GM21526 (cell line): ENCODE data around the gene IMPG1.
"Not testable (repeated sequence)": the region's sequence is repeated elsewhere in the genome, so short reads cannot be mapped to it uniquely, and the experiment has no call there.

Experiments
- ATAC-seq: cut with Tn5 transposase; IDR thresholded peaks from one replicate; pipeline ENCODE4 v1.9.1; 2021; ENCODE audit warnings: moderate library complexity; ENCODE audit not compliant: unreplicated experiment, low FRiP score

Gene IMPG1

GRCh38 chr6:75952128-75952527, 120.3 kb downstream of the IMPG1 start:
- no peak for ATAC-seq

DNA sequence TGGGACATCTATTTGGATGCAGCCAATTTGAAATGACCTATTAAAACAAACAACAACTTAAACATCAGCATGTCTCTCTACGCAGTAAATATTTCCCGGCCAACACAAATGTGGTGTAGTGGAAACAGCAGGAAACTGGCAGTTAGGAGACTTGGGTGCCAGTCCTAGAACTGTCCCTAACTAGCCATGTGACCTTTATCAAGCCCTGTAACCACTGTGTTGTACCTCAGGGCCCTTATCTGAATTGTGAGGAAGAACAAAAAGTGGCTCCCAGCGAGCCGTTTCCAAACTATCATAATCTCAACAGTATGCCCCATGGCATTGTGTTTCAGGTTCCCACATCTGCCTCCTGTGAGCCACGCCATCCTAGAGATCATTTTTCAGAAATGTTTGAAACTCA, 124.5 kb downstream of the IMPG1 start:
- no peak for ATAC-seq

GRCh38 chr6:75946146-75946831, 126.2 kb downstream of the IMPG1 start:
- peak; percentile 53 for ATAC-seq

DNA sequence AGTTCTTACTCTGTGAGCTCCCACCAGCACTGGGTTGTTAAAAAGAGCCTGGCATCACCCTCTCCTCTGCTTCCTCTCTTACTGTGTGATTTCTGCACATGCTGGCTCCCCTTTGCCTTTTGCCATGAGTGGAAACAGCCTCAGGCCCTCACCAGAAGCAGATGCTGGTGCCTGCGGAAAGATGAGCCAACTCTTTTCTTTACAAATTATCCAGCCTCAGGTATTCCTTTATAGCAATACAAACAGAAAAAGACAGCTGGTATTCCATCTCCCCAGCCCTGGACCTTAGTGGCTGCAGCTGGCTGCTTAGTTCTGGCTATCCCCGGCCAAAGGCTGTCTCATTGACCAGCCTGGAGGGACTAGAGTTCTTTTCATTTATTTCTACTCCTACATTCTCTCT, 129.1 kb downstream of the IMPG1 start:
- no peak for ATAC-seq

- no peak for ATAC-seq
These were observed 131.0 kb downstream of the IMPG1 start for GRCh38 chr6:75941509-75941908.

- no peak for ATAC-seq
These were observed 131.9 kb downstream of the IMPG1 start for GRCh38 chr6:75940564-75940963.

DNA sequence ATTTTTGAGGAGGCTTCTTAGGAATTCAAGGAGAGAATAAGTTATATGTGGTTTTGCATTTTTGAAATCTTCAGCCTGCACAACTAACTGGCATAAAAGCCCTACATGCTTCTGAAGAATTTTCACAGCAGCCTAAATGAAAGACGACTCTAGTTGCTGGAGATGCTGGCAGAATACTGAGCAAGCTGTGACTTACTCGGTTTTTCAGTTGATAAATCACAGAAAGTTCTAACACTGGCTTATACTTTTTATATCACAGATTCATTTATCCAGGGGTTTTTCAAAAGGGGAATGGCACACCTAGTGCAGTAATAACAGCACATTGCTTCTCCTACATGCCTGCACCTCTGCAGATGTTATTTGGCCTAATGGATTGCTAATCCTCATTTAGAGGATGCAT, 134.6 kb downstream of the IMPG1 start:
- ATAC-seq, result no peak

GRCh38 chr6:75936682-75937081, 135.8 kb downstream of the IMPG1 start:
- no peak for ATAC-seq

- no peak for ATAC-seq
These were observed 137.0 kb downstream of the IMPG1 start for GRCh38 chr6:75935473-75935793.

- ATAC-seq, result peak; percentile 82
These were observed 137.6 kb downstream of the IMPG1 start for GRCh38 chr6:75934643-75935472.

DNA sequence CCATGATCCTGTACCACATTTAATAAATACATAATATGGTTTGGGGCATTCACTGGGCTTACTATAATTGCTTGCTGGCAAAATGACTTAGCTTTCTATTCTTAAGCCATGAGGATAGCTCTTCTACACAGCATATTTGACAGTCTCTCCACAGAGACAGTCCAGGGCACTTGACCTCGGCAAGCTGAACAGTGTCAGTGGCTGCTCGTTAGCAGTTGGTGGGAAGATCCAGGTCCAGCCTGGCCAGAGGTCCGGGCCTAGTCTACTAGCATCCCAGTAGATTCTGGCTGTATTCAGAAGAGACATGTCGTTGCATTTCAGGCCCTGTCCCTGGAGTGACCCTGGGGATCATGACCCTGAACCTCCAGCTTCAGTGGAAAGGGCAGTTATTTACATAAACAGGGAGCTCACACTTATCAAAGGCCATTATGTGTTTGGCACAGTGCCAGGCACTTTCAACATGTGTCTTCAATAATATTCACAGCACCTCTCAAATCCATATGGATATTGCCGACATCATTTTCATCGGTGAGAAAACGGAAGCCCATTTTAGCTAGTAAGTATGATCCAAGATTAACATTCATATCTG, 139.0 kb downstream of the IMPG1 start:
- ATAC-seq, result no peak

DNA sequence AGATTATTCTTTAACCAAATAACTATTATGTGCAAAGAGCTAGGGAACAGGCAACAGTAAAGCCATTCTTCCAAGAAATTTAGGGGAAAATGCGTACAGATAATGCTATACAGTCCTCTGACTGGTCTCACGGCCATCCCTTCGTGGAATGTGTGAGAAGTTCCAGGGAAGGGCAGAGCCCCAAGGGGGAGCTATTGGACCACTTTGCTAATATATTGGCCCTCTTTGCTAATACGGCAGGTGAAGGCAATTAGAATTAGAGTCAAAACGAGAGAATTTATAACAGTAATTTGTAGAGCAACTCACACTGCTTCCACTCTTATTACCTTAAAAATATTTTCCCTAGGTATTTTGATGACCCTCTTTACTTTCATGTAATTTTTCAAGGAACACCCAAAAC, 140.4 kb downstream of the IMPG1 start:
- no peak for ATAC-seq

DNA sequence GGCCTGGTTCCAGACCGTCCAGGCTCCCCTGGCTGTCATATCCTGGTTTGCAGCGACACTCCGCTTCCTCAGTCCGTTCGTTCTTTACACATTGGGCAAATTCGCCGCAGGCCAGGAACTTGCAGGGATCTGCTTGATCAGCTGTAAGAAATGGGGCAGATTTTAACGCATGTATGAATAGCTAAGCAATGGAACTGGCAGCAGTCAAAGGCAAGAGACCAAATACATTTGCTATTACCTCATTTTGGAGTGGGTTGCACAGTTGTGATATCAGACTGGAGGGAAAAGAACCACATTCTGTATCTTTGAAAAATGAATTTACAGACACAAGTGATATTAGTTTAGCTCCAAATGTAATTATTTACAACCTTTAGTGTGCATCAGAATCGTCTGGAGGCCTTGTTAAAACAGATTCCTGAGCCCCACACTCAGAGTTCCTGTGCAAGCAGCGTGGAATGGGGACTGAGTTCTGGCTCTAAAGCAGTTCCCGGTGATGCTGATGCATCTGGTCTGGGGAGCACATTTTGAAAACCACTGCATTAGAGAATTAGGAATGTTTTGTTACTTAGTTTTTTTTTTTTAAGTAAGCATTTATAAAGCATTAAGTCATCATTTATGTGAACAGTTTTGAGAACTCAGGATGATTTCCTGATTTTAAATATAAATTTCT, 141.3 kb downstream of the IMPG1 start:
- ATAC-seq, result no peak

- ATAC-seq, result peak; percentile 65
These were observed 145.9 kb downstream of the IMPG1 start for GRCh38 chr6:75926293-75927168.

GRCh38 chr6:75922226-75922625, 150.2 kb downstream of the IMPG1 start:
- ATAC-seq, result no peak

- ATAC-seq, result no peak
These were observed 159.4 kb downstream of the IMPG1 start for GRCh38 chr6:75913040-75913439.

DNA sequence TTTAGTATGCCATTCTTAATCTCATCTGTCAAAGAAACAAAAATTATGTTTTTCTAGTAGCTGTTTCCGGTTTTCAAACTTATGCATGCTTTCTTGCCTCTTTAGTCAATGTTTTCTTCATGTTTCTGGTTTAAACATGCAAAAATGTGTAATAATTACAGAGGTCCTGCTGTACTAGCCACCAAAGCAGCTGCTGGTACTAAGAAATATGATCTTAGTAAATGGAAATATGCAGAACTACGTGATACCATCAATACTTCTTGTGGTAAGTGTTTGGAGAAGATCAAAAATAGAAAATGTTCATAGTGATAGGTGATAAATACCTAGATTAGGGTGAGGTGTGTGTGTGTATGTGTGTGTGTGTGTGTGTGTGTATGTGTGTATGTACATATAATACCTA, 165.0 kb downstream of the IMPG1 start:
- ATAC-seq, result no peak

DNA sequence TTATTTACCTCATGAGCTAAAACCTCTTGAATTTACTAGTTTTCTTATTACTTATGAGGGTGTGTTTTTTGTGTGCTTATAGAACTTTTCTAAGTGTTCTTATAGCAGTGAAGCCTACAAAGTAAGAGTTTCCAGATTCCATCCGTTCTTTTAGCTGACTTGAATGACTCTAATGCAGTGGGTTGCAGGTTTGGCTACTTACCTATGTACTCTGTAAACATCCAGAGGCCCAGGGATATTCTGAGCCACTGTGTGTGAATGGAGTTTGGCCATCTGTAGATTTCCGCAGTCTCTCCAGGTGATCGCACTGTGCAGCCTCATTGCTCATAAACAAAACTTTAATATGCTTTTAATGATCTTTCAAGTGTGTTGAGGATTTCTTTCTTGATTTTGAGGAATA, 165.6 kb downstream of the IMPG1 start:
- no peak for ATAC-seq

GRCh38 chr6:75905129-75905528, 167.3 kb downstream of the IMPG1 start:
- not testable (repeated sequence) for ATAC-seq

GRCh38 chr6:75900216-75900615, 172.2 kb downstream of the IMPG1 start:
- ATAC-seq, result not testable (repeated sequence)
